ENCODE measurements around the gene PITPNC1.

The PITPNC1 gene

DNA sequence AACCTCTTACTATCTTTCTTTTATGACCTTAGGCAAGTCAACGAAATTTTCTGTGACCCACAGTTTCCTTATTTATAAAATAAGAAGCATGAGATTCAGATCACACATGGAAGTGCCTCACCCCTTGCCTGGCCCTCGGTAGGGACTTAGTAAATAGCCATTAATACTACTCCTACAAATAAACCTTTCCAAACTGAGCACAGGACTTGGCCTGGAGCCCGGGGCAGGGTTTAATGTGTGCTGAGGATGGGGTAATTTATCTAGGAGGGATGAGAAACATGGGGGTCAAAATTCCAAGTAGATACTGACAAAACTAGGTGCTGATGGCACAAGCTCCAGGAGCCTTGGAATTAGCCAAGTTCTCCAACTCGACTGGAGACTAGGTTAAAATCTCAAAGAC is 35.0 kb downstream of the PITPNC1 start:
- Histone ChIP-seq H3K27me3 (ENCODE audit: control insufficient read depth, insufficient read depth, low read length) (no peaks in the 10 kb centered on the region), H3K9me3 (ENCODE audit: control insufficient read depth, low read length) (no peaks in the 10 kb centered on the region), H3K27ac (no peak overlapping the region), H3K4me3 (ENCODE audit: low read depth, low read length) (no peak overlapping the region), H3K4me2 (ENCODE audit: low read length) (no peak overlapping the region), H3K9ac (no peak overlapping the region), H3K79me2 (peaks cover 2% of the 10 kb centered on the region), H3K4me1 (no peaks in the 10 kb centered on the region), H3K36me3 (ENCODE audit: control insufficient read depth, insufficient read depth, low read length) (no peaks in the 10 kb centered on the region), H2AFZ (no peak overlapping the region)
- TF ChIP-seq, protein P1, sequence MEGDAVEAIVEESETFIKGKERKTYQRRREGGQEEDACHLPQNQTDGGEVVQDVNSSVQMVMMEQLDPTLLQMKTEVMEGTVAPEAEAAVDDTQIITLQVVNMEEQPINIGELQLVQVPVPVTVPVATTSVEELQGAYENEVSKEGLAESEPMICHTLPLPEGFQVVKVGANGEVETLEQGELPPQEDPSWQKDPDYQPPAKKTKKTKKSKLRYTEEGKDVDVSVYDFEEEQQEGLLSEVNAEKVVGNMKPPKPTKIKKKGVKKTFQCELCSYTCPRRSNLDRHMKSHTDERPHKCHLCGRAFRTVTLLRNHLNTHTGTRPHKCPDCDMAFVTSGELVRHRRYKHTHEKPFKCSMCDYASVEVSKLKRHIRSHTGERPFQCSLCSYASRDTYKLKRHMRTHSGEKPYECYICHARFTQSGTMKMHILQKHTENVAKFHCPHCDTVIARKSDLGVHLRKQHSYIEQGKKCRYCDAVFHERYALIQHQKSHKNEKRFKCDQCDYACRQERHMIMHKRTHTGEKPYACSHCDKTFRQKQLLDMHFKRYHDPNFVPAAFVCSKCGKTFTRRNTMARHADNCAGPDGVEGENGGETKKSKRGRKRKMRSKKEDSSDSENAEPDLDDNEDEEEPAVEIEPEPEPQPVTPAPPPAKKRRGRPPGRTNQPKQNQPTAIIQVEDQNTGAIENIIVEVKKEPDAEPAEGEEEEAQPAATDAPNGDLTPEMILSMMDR (IDR thresholded peaks at IDR 0.05) = no peak

- Histone ChIP-seq H3K4me1 (no peaks in the 10 kb centered on the region), H3K9ac (no peak overlapping the region), H3K4me2 (ENCODE audit: low read length) (no peak overlapping the region), H3K27ac (no peak overlapping the region), H3K36me3 (ENCODE audit: control insufficient read depth, insufficient read depth, low read length) (no peaks in the 10 kb centered on the region), H3K4me3 (ENCODE audit: low read depth, low read length) (no peak overlapping the region), H3K79me2 (peaks cover 2% of the 10 kb centered on the region), H3K9me3 (ENCODE audit: control insufficient read depth, low read length) (no peaks in the 10 kb centered on the region), H3K27me3 (ENCODE audit: control insufficient read depth, insufficient read depth, low read length) (no peaks in the 10 kb centered on the region), H2AFZ (no peak overlapping the region)
- TF ChIP-seq, protein P1 (IDR thresholded peaks at IDR 0.05) = no peak
Measured at GRCh38 chr17:67412941-67413340, 35.9 kb downstream of the PITPNC1 start.

DNA sequence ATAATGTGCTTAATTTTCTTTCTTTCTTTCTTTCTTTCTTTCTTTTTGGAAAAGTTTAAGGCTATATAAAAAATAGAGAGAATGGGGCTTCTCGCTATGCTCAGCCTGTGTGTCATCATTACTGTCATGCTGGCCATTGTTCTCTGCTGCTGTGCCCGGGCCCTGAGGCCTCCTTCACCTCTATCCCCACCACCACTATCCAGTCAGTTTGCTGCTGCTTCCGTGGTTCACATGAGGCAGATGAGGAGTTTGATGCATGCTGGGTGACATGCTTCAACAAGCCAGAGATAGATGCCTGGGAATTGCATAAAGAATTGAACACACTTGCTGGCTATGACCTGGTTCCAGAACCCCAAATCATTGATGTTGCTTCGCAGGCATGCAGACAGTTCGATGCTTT is 36.3 kb downstream of the PITPNC1 start:
- Histone ChIP-seq H3K4me1 (no peaks in the 10 kb centered on the region), H3K4me2 (ENCODE audit: low read length) (no peak overlapping the region), H3K79me2 (peaks cover 5% of the 10 kb centered on the region), H3K9ac (no peak overlapping the region), H3K27ac (no peak overlapping the region), H3K4me3 (ENCODE audit: low read depth, low read length) (no peak overlapping the region), H2AFZ (no peak overlapping the region), H3K36me3 (ENCODE audit: control insufficient read depth, insufficient read depth, low read length) (no peaks in the 10 kb centered on the region), H3K9me3 (ENCODE audit: control insufficient read depth, low read length) (no peaks in the 10 kb centered on the region), H3K27me3 (ENCODE audit: control insufficient read depth, insufficient read depth, low read length) (no peaks in the 10 kb centered on the region)
- TF ChIP-seq, protein P1 (IDR thresholded peaks at IDR 0.05) = no peak

GRCh38 chr17:67414130-67414529 is 37.0 kb downstream of the PITPNC1 start:
- H3K27me3 ChIP-seq (ENCODE audit: control insufficient read depth, insufficient read depth, low read length) = no peaks in the 10 kb centered on the region
- no peaks in the 10 kb centered on the region for H3K4me1 ChIP-seq
- H3K79me2 ChIP-seq = peaks cover 5% of the 10 kb centered on the region
- H3K9me3 ChIP-seq (ENCODE audit: control insufficient read depth, low read length) = no peaks in the 10 kb centered on the region
- no peak overlapping the region for H3K4me3 ChIP-seq (ENCODE audit: low read depth, low read length)
- H3K9ac ChIP-seq = no peak overlapping the region
- H3K36me3 ChIP-seq (ENCODE audit: control insufficient read depth, insufficient read depth, low read length) = no peaks in the 10 kb centered on the region
- H2AFZ ChIP-seq = no peak overlapping the region
- no peak overlapping the region for H3K4me2 ChIP-seq (ENCODE audit: low read length)
- TF ChIP-seq, protein P1 (IDR thresholded peaks at IDR 0.05) = no peak
- H3K27ac ChIP-seq = no peak overlapping the region

DNA sequence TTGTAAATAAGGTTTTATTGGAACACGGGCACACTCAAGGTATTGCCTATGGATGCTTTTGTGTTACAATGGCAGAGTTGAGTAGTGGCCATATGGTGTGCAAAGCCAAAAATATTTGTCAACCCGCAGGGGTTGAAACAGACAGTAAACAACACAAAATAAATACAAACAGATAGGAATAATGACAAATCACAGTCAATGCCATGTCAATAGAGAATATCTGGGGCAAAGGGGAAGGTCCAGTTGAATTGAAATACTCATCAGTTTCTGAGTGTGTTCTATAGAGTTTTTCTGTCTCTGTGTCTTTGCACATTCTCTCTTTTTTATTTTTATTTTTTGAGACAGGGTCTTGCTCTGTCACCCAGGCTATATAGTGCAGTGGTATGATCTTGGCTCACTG is 37.5 kb downstream of the PITPNC1 start:
- no peak overlapping the region for H3K4me3 ChIP-seq (ENCODE audit: low read depth, low read length)
- H3K36me3 ChIP-seq (ENCODE audit: control insufficient read depth, insufficient read depth, low read length) = no peaks in the 10 kb centered on the region
- TF ChIP-seq, protein P1 (IDR thresholded peaks at IDR 0.05) = no peak
- no peak overlapping the region for H3K9ac ChIP-seq
- H3K4me1 ChIP-seq = no peaks in the 10 kb centered on the region
- H2AFZ ChIP-seq = no peak overlapping the region
- no peak overlapping the region for H3K4me2 ChIP-seq (ENCODE audit: low read length)
- no peak overlapping the region for H3K27ac ChIP-seq
- no peaks in the 10 kb centered on the region for H3K9me3 ChIP-seq (ENCODE audit: control insufficient read depth, low read length)
- H3K79me2 ChIP-seq = peaks cover 5% of the 10 kb centered on the region
- H3K27me3 ChIP-seq (ENCODE audit: control insufficient read depth, insufficient read depth, low read length) = no peaks in the 10 kb centered on the region
